ENCODE measurements around the gene SLC35G2.

- TF ChIP-seq CTCF (IDR thresholded peaks at IDR 0.05) (no peak), POLR2AphosphoS5 (IDR thresholded peaks at IDR 0.05) (no peak)
Observed at GRCh38 chr3:136844724-136845123, 25.8 kb downstream of the SLC35G2 start.

All from gastroesophageal sphincter (tissue), 3 donors.